GM18507 (cell line): ENCODE results near the gene MAP3K20.
"Not testable (repeated sequence)": the region's sequence is repeated elsewhere in the genome, so short reads cannot be mapped to it uniquely, and the experiment has no call there.

Experiments used
- DNase-seq: peaks from one replicate; pipeline ENCODE4 v3.0.0; 2011; ENCODE audit warnings: low read depth; ENCODE audit not compliant: insufficient read length; ENCODE audit errors: extremely low spot score
- FAIRE-seq: peaks from 2 replicates; lab custom pipeline; 2011; peaks lifted over from hg19 to GRCh38; lab: Jason Lieb, UNC

Gene MAP3K20

GRCh38 chr2:173107629-173108022 lies 32.0 kb downstream of the MAP3K20 start:
- no peak for FAIRE-seq

GRCh38 chr2:173109253-173110188 lies 33.9 kb downstream of the MAP3K20 start:
- no peak for FAIRE-seq
- DNase-seq = no peak

More at GRCh38 chr2:173107629-173108022, 32.0 kb downstream of the MAP3K20 start:
- no peak for DNase-seq

GRCh38 chr2:173117678-173118077 lies 42.0 kb downstream of the MAP3K20 start:
- FAIRE-seq (no peak), DNase-seq (no peak)

GRCh38 chr2:173118395-173118794 lies 42.7 kb downstream of the MAP3K20 start:
- FAIRE-seq (no peak), DNase-seq (no peak)

GRCh38 chr2:173119069-173119807 lies 43.6 kb downstream of the MAP3K20 start:
- DNase-seq (no peak), FAIRE-seq (peak; percentile 46)

GRCh38 chr2:173119944-173120343 lies 44.3 kb downstream of the MAP3K20 start:
- no peak for FAIRE-seq
- DNase-seq = no peak

GRCh38 chr2:173122936-173123335 lies 47.3 kb downstream of the MAP3K20 start:
- no peak for FAIRE-seq

GRCh38 chr2:173124441-173124840 lies 48.8 kb downstream of the MAP3K20 start:
- FAIRE-seq = no peak
- no peak for DNase-seq

More at GRCh38 chr2:173122936-173123335, 47.3 kb downstream of the MAP3K20 start:
- DNase-seq = no peak

- FAIRE-seq (peak; percentile 9), DNase-seq (no peak)
Measured at GRCh38 chr2:173126819-173127218, 51.2 kb downstream of the MAP3K20 start.

GRCh38 chr2:173128132-173128531 lies 52.5 kb downstream of the MAP3K20 start:
- DNase-seq, FAIRE-seq: not testable (repeated sequence)

- DNase-seq (no peak), FAIRE-seq (no peak)
Measured at GRCh38 chr2:173130496-173131465, 55.1 kb downstream of the MAP3K20 start.

- no peak for DNase-seq
- FAIRE-seq = no peak
Measured at GRCh38 chr2:173132531-173132930, 56.9 kb downstream of the MAP3K20 start.

GRCh38 chr2:173134703-173135102 lies 59.1 kb downstream of the MAP3K20 start:
- DNase-seq (no peak), FAIRE-seq (peak; percentile 18)

GRCh38 chr2:173136067-173136466 lies 60.4 kb downstream of the MAP3K20 start:
- DNase-seq = no peak
- no peak for FAIRE-seq

GRCh38 chr2:173136599-173136998 lies 61.0 kb downstream of the MAP3K20 start:
- DNase-seq (no peak), FAIRE-seq (peak; percentile 31)

- no peak for DNase-seq
- FAIRE-seq = no peak
Measured at GRCh38 chr2:173137610-173138009, 62.0 kb downstream of the MAP3K20 start.

GRCh38 chr2:173138962-173139361 lies 63.3 kb downstream of the MAP3K20 start:
- no peak for FAIRE-seq
- no peak for DNase-seq

- FAIRE-seq = peak; percentile 26
Measured at GRCh38 chr2:173141666-173142065, 66.0 kb downstream of the MAP3K20 start.

GRCh38 chr2:173145454-173145853 lies 69.8 kb downstream of the MAP3K20 start:
- FAIRE-seq (no peak), DNase-seq (no peak)

More at GRCh38 chr2:173141666-173142065, 66.0 kb downstream of the MAP3K20 start:
- DNase-seq = no peak
